Prostate gland (tissue), 2 donors: ENCODE results near the gene B4GALNT2.

Source experiments
- POLR2A ChIP-seq: fragments of 450-650 bp; IDR thresholded peaks from one replicate; pipeline ENCODE4 v1.6.1; 2016; ENCODE audit warnings: antibody characterized with exemption, mild to moderate bottlenecking
- POLR2AphosphoS5 ChIP-seq: sonication (generic); formaldehyde crosslinking; IDR thresholded peaks from one replicate; pipeline ENCODE4 v1.6.1; 2017; ENCODE audit warnings: antibody characterized with exemption
- TF ChIP-seq, protein P1 (sequence below), 4 experiments: fragments of 200-600 bp in 2 of 4; fragments of 450-650 bp in 2 of 4; sonication (generic) in 2 of 4; IDR thresholded peaks; 1 replicate in 3 of 4; 2 replicates in 1 of 4; pipeline ENCODE4 v1.5.1; 2016 to 2019; ENCODE audit warnings: antibody characterized with exemption in 4 of 4, mild to moderate bottlenecking in 2 of 4, moderate library complexity in 2 of 4

DNA sequence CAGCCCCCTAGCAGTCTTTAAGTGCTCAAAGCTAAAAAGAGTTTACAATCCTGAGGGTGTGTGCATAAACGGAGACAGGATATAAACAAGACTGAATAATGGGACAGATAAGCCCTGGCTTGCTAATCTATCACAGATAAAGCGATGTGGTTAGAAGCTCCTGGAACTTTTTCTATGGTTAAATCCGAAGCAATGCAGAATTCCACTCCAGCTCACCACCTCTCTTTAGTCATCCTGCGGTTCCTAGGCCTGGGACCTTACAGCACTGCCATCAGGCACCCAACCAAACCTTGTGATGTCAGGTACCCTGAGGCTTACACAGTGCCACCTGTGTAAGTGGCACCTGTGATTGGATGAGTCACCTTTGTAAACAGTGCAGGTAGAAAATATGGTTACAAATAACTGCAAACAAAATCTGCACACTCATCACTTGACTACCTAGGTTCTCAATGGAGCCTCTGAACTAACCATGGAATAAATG is 31.5 kb upstream of the B4GALNT2 start:
- no peak for TF ChIP-seq POLR2A
- TF ChIP-seq, protein P1, sequence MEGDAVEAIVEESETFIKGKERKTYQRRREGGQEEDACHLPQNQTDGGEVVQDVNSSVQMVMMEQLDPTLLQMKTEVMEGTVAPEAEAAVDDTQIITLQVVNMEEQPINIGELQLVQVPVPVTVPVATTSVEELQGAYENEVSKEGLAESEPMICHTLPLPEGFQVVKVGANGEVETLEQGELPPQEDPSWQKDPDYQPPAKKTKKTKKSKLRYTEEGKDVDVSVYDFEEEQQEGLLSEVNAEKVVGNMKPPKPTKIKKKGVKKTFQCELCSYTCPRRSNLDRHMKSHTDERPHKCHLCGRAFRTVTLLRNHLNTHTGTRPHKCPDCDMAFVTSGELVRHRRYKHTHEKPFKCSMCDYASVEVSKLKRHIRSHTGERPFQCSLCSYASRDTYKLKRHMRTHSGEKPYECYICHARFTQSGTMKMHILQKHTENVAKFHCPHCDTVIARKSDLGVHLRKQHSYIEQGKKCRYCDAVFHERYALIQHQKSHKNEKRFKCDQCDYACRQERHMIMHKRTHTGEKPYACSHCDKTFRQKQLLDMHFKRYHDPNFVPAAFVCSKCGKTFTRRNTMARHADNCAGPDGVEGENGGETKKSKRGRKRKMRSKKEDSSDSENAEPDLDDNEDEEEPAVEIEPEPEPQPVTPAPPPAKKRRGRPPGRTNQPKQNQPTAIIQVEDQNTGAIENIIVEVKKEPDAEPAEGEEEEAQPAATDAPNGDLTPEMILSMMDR (IDR thresholded peaks at IDR 0.05) = no peak
- no peak for TF ChIP-seq POLR2AphosphoS5
